ENCODE results near the gene DDX1.

DDX1 gene

GRCh38 chr2:15649561-15650255 is 58.0 kb downstream of the DDX1 start:
- DNase-seq = no peak

GRCh38 chr2:15650616-15651366 is 59.1 kb downstream of the DDX1 start:
- no peak for DNase-seq

- no peak for DNase-seq
Measured at GRCh38 chr2:15651367-15651727, 59.7 kb downstream of the DDX1 start.

- no peak for DNase-seq
Measured at GRCh38 chr2:15652252-15652651, 60.6 kb downstream of the DDX1 start.

- no peak for DNase-seq
Measured at GRCh38 chr2:15652801-15653200, 61.1 kb downstream of the DDX1 start.

GRCh38 chr2:15653806-15654726 is 62.4 kb downstream of the DDX1 start:
- no peak for DNase-seq

- DNase-seq = no peak
Measured at GRCh38 chr2:15654727-15655073, 63.0 kb downstream of the DDX1 start.

GRCh38 chr2:15655123-15655887 is 63.6 kb downstream of the DDX1 start:
- no peak for DNase-seq

- no peak for DNase-seq
Measured at GRCh38 chr2:15656090-15656489, 64.4 kb downstream of the DDX1 start.

- DNase-seq = no peak
Measured at GRCh38 chr2:15657759-15658158, 66.1 kb downstream of the DDX1 start.

GRCh38 chr2:15658911-15659310 is 67.2 kb downstream of the DDX1 start:
- no peak for DNase-seq

- DNase-seq = no peak
Measured at GRCh38 chr2:15660491-15661294, 69.0 kb downstream of the DDX1 start.

GRCh38 chr2:15661295-15661569 is 69.6 kb downstream of the DDX1 start:
- no peak for DNase-seq

GRCh38 chr2:15662026-15662425 is 70.4 kb downstream of the DDX1 start:
- no peak for DNase-seq

GRCh38 chr2:15662579-15662978 is 70.9 kb downstream of the DDX1 start:
- DNase-seq = no peak

GRCh38 chr2:15663802-15664201 is 72.1 kb downstream of the DDX1 start:
- no peak for DNase-seq

- no peak for DNase-seq
Measured at GRCh38 chr2:15664273-15665066, 72.8 kb downstream of the DDX1 start.

- DNase-seq = no peak
Measured at GRCh38 chr2:15665067-15665942, 73.6 kb downstream of the DDX1 start.

GRCh38 chr2:15665943-15666460 is 74.3 kb downstream of the DDX1 start:
- no peak for DNase-seq

All from amniotic stem cell (primary cell).